CD4-positive, alpha-beta T cell treated with Interleukin-10 for 1 hour (primary cell): Measurements from ENCODE around the gene MAP3K20.

Experiments
- DNase-seq: peaks from one replicate; pipeline ENCODE4 v3.0.0-alpha.2; 2020

The MAP3K20 gene

DNA sequence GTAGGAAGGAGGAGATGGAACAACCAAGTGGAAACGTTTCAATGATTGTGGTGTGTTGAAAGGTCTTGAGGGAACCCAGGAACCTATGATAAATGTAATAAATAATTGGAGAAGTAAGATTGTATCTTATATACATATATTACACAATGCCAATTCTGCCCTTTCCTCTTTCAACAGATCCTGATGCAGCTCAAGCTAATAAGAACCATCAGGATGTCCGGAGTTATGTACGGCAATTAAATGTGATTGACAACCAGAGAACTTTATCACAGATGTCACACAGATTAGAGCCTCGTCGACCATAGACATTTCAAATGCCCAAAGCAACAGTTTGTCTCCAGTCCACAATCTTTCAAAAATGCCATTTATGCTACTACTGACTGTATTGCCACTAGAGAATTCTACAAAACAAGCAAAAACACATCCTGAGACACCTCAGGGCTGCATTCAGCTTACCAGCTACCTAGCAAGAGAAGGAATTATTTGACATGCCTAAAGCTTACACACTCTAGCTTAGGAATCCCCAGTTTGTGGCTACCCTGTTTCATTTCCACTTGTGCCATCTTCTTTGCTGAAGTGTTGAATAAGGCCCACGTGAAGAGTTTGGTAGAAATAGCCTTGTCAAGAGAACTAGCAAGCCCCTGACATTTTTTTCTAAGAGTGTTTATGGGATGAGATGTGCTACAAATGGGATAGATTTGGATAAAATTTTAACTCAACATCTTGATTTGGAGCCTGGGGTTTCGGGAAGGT, 24.0 kb upstream of the MAP3K20 start:
- DNase-seq = no peak

DNA sequence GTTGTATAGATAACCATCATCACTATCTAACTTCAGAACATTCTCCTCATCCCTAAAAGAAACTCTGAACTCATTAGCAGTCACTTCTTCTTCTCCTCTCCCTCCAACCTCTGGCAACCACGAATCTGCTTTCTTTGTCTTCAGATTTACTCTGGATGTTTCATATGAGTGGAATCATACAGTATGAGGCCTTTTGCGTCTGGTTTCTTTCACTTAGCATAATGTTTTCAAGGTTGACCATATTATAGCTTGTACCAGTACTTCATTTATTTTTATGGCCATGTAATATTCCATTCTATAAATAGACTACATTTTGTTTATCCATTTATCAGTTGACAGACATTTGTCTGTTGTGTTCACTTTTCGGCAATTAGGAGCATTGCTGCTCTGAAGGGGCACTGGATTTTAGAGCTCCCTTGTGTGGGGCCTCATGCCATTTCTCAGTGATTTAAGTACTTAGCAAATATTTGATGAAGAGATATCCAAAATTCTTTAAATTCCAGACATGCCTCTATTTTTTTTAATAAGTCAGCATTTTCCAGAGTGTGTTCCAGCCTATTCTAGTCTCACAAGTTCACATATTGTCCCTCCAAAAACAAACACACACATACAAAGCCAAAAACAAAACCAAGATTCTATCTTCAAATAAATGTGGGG, 22.5 kb upstream of the MAP3K20 start:
- no peak for DNase-seq

DNA sequence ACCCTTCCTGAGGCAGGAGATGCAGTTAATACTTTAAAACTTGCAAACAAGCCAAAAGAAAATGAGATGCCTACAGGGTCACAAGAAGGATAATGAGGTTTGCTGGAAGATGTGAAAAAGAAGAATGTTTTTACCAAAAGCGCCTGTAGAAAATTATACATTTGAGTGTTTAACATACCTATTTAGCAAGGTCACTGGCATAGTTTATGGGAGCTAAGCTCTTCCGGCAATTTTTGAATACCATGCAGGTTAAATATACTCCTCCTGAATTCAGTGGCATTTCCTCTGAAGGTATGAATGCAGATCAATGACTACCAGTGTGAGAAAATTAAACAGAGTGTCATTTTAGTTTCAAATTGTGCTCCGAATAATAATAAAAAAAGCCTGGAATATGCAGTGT, 21.2 kb upstream of the MAP3K20 start:
- DNase-seq = no peak

DNA sequence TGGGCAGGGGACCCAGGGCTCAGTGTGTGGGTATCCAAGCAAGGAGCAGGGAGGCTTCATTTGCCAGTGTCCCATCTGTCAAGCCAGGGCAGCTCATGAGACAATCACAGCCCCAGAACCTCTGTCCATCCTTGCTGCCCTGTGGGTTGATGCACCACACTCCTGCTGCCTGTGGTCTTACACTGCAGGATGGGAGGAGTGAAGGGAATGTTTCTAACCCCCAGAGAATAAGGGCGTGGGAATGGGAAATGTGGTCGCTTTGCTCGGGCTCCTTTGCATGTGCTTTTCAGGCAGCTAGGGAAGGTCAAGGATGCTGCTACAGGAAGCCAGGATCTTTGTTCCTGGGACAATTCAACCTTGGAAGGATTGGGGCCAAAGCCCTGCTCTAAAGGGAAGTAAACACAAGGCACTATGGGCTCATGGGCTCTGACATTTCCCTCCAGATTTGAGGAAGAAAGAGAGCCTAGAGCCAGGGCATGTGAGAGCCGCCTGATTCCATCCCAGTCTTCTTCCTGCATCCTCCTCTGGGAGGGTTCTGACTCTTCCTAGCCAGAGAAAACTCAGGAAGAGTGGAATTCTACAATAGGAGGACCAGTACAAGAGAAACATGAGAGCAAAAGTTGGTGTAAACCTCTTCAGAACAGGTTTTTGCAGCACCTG, 18.8 kb upstream of the MAP3K20 start:
- DNase-seq = no peak

DNA sequence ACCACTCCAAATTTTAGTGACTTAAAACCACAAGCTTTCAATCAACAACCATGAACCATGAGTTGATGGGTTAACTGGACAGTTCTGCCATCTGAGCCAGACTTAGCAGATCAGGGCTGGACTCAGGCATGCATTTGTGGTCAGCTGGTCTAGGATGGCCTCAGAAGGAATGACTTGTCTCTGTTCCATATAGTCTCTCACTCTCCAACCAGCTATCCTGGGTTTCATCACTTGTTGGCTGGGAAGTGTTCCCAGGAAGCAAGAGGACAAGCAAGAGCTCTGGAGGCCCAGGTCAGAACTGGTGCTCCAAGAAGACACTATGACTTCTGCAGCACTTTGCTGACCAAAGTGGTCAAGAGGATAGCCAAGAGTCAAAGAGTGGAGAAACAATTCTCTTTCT, 17.5 kb upstream of the MAP3K20 start:
- no peak for DNase-seq

DNA sequence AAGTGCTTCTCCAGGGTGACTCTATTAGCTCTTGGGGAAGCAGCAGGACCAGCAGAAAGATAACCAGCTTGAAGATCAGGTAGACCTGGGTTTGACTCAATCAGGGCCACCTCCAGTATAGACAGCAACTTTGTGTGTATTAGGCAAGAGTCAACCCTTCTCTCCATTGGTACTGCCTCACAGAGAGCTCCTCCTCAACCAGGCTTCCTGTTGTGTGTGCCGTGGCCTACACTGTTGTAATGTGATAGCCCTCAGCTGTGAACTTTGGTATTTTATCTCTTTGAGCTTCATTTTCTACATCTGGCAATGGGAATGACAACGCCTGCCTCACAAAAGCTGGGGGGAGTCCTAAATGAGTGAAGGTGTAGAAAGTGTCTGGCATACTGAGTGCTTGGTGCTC, 17.0 kb upstream of the MAP3K20 start:
- no peak for DNase-seq

DNA sequence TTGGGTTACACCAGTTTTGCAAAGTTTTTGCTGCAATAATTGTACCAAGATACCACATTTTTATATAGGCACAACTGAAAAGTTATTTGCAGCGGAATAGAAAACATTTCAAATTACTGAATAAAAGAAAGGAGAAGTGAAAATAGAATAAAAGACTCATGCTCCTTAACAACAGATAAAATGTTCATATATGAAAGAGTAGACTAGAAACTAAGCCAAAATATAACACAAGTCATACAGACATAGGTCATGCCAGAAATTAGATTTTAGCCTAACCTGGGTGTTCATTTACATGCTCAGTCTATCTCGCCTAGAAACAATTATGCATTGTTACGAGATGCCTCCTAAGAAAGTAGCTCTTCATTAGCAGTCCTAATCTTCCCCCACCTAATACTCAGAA, 16.4 kb upstream of the MAP3K20 start:
- DNase-seq = no peak

DNA sequence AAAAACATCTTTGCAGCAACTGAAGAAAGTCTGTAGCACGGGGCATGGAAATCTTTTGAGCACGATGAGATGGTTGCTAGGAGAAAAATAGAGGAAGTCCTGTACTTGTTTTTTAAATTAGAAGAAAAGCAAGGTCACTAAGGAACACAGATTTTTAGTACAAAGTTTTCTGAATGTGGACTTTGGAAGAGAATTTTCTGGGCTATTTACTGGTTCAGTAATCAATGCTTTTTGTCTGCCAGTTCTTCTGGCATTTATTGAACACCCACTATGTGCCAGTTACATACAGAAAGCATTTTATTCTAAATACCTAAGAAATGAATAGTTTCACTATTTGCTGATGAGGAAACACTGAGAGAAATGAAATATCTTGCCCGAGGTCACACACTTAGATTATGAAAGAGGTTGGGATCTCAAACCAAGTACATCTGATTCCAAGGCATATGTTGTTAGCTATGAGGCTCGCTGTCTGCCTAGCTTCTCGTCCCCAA, 15.6 kb upstream of the MAP3K20 start:
- no peak for DNase-seq

DNA sequence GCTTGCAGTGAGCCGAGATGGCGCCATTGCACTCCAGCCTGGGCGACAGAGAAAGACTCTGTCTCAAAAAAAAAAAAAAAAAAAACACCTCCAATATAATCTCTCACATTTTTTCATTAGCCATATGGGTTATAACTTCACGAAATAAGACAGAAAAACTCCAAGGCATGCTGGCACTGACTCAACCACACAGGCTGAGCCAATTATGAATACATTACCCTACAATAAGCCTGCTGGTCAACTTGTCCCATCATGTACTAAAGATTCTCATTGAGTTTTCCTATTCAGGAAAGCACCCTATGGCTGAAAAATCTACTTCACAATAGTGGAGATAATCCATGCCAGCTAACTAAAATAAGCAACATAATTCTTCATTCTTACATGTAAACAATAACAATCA, 12.8 kb upstream of the MAP3K20 start:
- no peak for DNase-seq

DNA sequence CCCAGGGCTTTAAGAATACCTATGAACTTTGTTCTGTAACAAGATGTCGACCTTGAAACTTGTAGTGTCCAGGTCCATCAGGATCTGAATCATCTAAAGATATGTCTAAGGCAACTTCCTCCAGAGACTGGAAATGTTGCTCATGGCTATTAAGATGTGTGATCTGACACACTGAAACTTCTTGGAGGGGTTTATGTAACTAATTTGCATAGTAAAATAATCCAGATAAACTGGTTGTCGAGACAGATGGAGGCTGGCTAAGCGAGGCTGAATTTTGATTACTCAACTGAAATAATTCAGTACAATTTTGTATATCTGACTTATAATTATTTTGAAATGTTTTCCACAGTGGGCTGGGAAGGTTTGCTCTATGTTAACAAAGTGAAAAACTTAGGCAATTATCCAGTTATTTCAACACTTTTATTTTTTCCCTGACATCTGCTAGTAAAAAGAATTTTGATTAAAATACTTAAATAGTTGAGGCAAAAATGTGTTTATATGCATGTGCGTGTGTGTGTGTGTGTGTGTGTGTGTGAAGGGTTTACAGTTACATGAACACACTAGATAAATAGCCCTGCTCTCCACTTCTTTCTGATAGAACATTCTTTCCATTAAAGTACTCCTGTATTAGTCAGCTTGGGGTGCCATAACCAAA, 11.4 kb upstream of the MAP3K20 start:
- no peak for DNase-seq

DNA sequence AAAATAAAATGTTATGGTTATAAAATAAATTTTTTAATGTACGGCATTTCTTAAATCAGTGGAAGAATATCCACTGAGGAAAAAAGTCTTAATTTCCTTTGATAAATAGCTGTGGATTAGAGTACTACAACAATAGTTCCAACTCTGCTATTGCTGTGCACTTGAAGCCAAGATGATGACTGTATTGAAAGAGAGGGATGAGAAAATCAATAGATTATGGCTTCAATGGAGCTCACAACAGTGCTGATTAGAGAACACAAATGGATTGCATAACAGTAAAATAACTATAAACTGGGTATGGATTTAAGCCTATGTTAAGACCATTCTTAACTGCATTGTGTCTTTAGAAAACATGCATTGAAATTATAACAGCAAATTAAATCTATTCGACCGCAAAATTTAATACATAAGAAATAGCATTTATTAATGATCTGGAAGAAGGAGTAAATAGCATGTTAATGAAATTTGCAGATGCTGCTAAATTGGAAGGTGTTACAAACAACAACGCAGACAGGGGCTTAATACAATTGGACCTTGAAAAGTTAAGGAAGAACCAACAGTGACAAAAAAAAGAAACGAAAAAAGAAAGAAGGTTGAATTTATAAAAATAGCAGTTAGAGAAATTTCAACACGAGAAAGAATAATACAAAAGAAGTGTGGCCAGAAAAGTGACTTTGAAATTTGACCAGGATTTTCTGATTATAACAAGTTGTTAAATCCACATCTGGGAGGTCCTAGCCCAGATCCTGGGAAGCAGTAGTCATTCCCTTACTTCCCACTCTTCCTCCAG, 8.6 kb upstream of the MAP3K20 start:
- no peak for DNase-seq

DNA sequence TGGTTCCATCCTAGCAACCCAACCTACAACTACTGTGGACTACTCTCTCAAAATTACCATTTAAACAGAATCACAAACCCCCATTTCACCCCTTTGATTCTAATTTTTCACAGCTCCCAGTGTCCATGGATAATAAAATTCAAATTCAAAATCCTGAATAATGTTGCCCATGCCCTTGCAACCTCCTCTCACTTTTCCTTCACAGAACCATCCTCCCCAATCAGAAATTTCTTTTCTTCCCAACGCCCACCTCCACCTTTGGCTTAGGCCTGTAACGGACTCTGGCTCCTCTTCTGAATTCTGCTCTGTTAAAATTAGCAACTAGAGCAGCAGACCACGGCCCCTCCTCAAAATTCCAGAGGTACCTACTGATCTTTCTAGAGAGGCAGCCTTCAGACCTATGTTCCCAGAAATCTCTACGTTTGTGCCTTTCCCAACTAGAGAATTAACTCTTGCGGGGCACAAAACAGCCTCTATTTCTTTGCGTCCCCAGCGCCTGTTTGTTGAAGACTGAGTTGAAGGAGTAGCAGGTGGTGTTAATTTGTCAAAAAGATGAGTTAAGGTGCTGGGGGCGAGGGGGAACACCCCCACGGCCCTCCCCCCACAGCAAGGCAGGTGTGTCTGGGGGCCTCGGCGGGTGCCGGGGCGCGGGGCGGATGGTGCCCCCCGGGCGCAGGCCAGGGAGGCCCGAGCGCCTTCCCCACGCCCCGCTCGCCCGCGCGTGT, 428 bp upstream of the MAP3K20 start:
- DNase-seq = no peak

DNA sequence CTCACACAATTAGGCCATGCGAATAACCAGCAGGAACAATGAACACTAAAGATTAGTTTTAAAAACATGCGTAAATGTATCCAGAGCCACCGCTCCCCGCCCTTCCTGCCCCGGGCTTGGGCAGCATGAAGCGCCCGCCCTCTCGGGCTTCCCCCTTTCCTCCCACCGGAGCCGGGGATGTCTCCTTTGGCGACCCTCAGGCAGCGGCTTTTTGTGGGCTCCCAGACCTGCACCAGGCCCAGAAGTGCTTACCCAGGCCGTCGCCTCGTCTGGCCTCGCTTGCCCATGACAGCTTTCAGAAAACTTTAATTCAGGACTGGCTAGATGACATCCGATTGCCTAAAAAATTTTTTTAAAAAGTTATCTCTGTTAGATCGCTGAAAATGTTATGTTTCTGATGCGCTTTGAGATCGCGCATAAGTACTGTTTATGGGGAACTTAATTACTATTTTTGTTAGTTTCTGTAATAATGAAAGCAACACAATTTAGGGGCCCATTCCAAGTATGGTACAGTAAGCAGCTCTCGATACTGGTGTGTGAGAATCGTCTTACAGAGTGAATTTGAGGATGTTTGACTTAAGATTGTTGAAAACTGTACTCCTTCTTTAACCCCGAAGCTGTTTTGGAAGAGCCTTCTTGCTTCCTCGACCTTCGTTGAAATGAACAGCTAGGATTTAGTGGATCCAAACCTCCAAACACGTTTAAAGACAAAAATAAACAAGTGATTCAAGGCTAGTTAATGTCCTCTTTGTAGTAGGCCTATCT, 1.1 kb downstream of the MAP3K20 start:
- peak; percentile 12 for DNase-seq

DNA sequence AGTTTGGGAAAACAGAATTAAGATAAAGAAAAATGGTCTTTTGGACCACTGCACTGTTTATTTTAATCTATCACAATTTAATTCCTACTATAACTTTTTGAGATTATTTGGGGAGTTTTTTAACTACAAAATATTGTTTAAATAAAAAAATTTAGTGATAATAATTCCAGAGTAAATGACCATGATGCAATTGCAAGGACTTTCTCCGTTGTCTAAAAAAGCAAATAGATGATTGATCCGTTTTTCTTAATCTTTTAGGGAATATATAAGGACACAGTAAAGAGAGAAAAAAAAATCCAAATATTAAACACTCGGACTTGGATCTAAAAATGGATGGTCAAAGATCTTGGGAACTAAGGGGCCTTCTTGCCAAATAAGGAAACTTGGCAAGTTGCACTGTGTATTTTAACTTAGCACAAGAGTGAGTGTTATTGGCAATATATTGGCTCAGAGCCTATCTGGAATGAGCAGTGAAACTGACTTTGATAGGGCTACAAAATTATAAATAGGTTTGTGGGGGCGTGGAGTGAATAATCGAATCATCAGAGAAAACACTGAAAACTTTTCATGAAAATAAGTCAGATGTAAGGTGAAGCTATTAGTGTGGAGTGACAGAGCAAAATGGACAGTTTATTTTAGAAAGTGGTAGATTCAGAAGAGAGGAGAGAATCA, 2.0 kb downstream of the MAP3K20 start:
- no peak for DNase-seq

DNA sequence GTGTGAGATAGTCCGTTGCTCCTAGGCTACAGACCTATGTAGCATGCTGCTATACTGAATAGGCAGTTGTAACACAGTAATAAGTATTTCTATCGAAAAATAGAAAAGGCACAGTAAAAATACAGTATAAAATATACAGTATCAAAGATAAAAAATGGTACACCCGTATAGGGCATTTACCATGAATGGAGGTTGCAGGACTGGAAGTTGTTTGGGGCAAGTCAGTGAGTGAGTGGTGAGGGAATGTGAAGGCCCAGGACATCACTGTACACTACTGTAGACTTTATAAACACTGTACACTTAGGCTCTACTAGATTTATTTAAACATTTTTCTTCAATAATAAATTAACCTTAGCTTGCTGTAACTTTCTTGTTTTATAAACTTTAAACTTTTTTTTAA, 3.5 kb downstream of the MAP3K20 start:
- DNase-seq = no peak

DNA sequence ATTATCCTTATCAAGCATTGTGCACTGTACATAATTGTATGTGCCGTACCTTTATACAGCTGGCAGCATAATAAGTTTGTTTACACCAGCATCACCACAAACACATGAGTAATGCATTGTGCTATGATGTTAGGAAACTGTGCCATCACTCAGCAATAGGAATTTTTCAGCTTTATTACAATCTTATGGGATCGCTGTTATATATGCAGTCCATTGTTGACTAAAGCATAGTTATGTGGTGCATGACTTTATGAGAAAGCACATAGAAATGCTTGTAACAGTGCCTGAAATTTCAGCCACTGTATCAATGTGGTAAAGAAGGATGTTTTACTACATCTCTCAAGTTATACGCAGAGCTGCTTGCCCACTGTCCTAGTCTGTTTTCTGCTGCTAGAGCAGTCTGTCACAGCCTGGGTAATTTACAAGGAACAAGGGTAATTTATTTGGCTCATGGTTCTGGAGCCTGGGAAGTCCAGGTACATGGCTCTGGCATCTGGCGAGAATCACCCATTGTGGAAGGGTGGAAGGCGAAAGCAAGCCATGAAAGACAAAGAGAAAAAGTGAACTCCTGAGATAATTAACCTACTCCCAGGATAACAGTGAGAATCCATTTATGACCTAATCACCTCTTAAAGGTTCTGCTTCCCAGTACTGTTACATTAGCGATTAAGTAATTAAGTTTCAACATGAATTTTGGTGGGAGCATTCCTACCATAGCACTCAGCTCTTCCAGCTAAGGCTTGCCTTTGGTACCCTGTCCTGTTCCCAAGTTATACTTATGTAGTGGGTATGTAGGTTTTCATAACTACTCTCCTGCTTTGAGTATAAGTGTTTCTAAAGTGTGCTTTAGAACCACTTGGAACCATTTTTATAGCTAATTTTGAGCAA, 4.6 kb downstream of the MAP3K20 start:
- no peak for DNase-seq

DNA sequence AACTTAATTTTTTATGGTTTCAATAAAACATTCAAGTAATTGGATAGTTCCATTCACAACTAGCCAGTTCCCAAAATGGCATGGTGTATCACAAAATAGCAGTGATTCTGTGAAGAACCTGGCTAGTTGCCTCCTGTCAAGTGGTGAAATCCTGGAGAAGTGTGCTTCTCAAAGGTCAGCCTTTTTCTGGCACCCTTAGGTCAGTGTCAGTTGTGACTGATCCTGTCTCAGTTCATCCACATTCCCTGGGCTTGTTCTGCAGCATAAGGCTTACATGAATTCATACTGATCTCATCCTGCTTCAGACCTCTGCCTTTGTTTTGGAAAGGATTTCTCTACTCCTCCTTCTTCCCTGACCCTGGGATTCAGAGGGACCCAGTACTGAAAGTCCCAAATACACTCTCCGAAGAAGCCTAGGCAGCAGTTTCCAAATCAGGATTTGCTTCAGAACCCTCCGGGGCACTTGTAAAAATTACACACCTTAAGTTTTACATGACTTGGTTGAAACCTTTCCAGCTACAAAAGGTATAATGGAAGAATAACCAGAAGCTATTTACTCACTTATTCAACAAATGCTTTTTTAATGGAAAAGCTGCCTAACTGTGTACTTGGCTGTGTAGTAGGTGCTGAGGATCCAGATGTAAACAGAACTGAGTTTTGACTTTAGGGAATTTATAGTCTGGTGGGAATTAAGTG, 11.0 kb downstream of the MAP3K20 start:
- no peak for DNase-seq

DNA sequence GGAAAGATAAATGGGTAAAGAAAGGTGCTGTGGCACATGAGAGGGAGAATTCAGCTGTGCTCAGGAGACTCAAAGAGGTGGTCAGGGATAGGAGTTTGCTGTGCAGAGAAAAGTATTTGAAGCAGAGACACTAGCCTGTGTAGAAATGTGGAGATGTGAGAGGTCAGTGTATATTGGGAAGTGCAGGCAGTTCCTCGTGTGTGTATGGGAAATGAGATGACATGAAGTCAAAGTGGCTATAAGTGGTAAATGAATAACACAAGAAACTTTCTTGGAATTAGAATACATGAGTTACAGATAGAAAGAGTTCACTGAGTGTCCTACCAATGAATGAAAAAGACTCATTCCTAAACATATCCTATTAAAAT, 11.6 kb downstream of the MAP3K20 start:
- DNase-seq = no peak
